AG10803 (cell line): ENCODE data around the gene MKKS.

Experiments
- DNase-seq: peaks from one replicate; pipeline ENCODE4 v3.0.0; 2010; ENCODE audit warnings: low read depth
- H3K4me3 ChIP-seq: 2 replicates; pipeline ENCODE4 v1.5.1; 2011; ENCODE audit warnings: mild to moderate bottlenecking, low read length, control low read depth
- CTCF ChIP-seq: conservative IDR thresholded peaks from 2 replicates; pipeline ENCODE4 v1.5.1; 2011; ENCODE audit warnings: mild to moderate bottlenecking, low read length, control low read depth, inconsistent platforms

The MKKS gene

DNA sequence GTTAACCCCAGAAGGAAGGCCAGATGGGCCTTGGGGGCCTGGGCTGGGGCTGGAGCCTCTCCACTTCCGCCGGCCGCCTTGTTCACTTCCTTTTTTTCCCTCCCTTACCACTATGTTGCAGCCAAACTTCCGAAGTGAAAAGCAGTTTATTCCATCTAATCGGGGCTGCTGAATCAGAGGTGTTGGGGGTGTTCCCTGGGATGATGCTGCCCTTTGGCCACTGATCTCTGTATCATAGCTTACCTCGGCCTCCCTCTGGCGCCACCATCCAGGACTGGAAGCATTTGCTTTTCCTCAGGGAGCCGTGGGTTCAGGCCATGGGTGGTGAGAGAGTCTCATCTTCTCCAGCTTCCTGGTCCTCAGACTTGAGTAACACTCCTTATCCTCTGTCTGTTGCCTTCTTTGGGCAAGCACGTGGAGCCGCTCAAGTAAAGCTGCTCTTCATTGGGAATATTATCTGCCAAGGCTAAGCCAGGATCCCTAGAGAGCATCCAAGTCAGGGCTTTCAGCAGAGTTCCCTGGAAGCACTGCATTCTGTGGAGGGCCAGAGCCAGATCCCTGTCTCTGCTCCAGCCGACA lies 40.7 kb upstream of the MKKS start:
- no peak overlapping the region for H3K4me3 ChIP-seq
- no peak for DNase-seq
- TF ChIP-seq CTCF = no peak

GRCh38 chr20:10472871-10473270 lies 38.8 kb upstream of the MKKS start:
- no peak overlapping the region for H3K4me3 ChIP-seq
- no peak for DNase-seq
- TF ChIP-seq CTCF = no peak

DNA sequence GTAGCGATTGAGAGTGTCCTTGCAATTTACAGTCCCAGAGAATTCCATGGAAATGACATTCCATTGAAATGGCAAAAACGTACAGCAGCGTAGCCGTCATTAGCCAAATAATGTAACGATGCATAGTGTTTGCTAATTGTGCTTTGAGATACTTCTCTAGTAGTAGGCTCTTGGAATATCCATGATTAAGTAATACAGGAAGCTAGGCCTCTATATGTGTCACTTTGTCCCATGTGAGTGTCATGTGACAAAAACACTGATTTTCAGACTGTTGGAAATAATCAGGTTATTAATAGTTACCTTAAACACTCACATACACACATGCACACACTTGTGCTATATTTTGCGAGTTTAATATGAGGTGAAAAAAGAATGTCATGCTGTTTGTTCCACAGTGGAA lies 36.3 kb upstream of the MKKS start:
- no peak overlapping the region for H3K4me3 ChIP-seq
- no peak for DNase-seq
- no peak for TF ChIP-seq CTCF

- no peak overlapping the region for H3K4me3 ChIP-seq
- TF ChIP-seq CTCF = peak; percentile 79
- DNase-seq = peak; percentile 88
Measured at GRCh38 chr20:10469599-10469998, 35.6 kb upstream of the MKKS start.

- no peak for DNase-seq
- no peak overlapping the region for H3K4me3 ChIP-seq
- no peak for TF ChIP-seq CTCF
Measured at GRCh38 chr20:10469056-10469455, 35.0 kb upstream of the MKKS start.

DNA sequence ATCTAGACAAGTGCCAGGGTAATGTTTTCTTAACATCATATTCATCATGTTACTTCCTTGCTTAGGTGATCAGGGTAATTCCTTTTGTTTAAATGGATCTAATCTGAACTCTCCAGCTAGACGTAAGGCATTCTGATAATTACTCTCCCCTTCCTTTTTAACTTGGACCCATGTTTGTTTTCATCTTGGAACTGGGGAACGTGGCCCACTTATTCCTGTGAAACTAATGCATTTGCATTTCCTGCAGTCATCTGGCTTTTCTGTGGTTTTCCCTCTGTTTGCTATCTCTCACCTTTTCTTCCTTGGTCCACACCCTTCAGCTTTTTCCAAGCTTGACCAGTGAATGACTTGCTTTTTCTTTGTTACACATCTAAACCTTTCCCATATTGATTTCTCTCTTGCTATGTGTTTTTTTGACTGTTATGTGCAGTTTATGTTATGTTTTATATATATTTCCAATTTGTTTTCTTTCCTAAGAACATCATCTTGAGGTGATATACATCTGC lies 34.4 kb upstream of the MKKS start:
- TF ChIP-seq CTCF = no peak
- no peak overlapping the region for H3K4me3 ChIP-seq
- no peak for DNase-seq

GRCh38 chr20:10467681-10468339 lies 33.8 kb upstream of the MKKS start:
- no peak for TF ChIP-seq CTCF
- peak; percentile 41 for DNase-seq
- no peak overlapping the region for H3K4me3 ChIP-seq
